ENCODE data around the gene PSKH1. TPM values are rescaled to one million over a fixed set of nuclear protein-coding genes. Genes with fewer than 3 reads are reported as not detected.
"Not testable (repeated sequence)": the region's sequence is repeated elsewhere in the genome, so short reads cannot be mapped to it uniquely, and the experiment has no call there.

Gene PSKH1
- total and polyA plus RNA-seq, 9 of the 15 experiments (the other 6 are each of a cell fraction or from before 2014, with no cell fraction given), result 0.96 to 20.9 (median 9.4) TPM

- peaks cover 13% of the 10 kb centered on the region for H4K20me1 ChIP-seq (replicated peaks; ENCODE audit: control insufficient read depth, insufficient read depth, low read length)
- peaks cover 8% of the 10 kb centered on the region for H3K9me1 ChIP-seq (ENCODE audit: control insufficient read depth, insufficient read depth, low read length)
- ATAC-seq, result no peak
- DNase-seq (ENCODE audit: extremely low read depth in 1 of 4, low spot score in 3 of 4), result no peak
- no peaks in the 10 kb centered on the region for H3K27me3 ChIP-seq (ENCODE audit: control insufficient read depth in 2 of 2, insufficient read depth in 2 of 2, low read length in 2 of 2)
- H3K9ac ChIP-seq (ENCODE audit: insufficient read depth in 1 of 2, low read depth in 2 of 2, low read length in 2 of 2), result no peak overlapping the region
- TF ChIP-seq TRIM24 (IDR thresholded peaks at IDR 0.05) (no peak), BACH1 (tag; IDR thresholded peaks at IDR 0.05) (no peak), GTF2F1 (IDR thresholded peaks at IDR 0.05; ENCODE audit: low read depth, low read length) (no peak), RBFOX2 (IDR thresholded peaks at IDR 0.05; ENCODE audit: low read depth, low read length) (no peak), ZBTB5 (IDR thresholded peaks at IDR 0.05) (no peak), ASH1L (IDR thresholded peaks at IDR 0.05; ENCODE audit: borderline replicate concordance, low read depth, partially characterized antibody) (no peak), NR1H2 (CRISPR knock-in tag; IDR thresholded peaks at IDR 0.05) (no peak), TFE3 (CRISPR knock-in tag; IDR thresholded peaks at IDR 0.05) (no peak), U2AF2 (optimal IDR thresholded peaks at IDR 0.05; ENCODE audit: low read depth, low read length) (no peak), ETS2 (tag; IDR thresholded peaks at IDR 0.05; ENCODE audit: borderline replicate concordance, poor library complexity, severe bottlenecking) (no peak), ERF (CRISPR knock-in tag; IDR thresholded peaks at IDR 0.05) (no peak), ZNF274 (IDR thresholded peaks at IDR 0.05; ENCODE audit: borderline replicate concordance, low read depth, low read length) (no peak), NBN (IDR thresholded peaks at IDR 0.05; ENCODE audit: low read depth) (no peak), ARHGAP35 (IDR thresholded peaks at IDR 0.05; ENCODE audit: partially characterized antibody) (no peak)
- FAIRE-seq, result no peak
- H3K79me2 ChIP-seq (ENCODE audit: control insufficient read depth, insufficient read depth, low read length), result peaks cover 26% of the 10 kb centered on the region
- no peak overlapping the region for H3K27ac ChIP-seq (ENCODE audit: extremely low read depth, low read depth, low read length)
- no peaks in the 10 kb centered on the region for H3K9me3 ChIP-seq (replicated peaks; ENCODE audit: control insufficient read depth, insufficient read depth, low read depth, low read length)
- H3K4me1 ChIP-seq (replicated peaks in 1 of 2; ENCODE audit: control insufficient read depth in 2 of 2, insufficient read depth in 2 of 2, low read length in 2 of 2), result peaks cover 20 to 42% of the 10 kb centered on the region in 2 experiments; a peak in 4 of 5 replicates
- H3K4me2 ChIP-seq (ENCODE audit: insufficient read depth, low read length), result no peak overlapping the region
- BruUV-seq (replicated peaks), result no TSS peak
- 84% methylated on average over 9 of the region's 9 CpGs for WGBS (ENCODE audit: insufficient coverage, low coverage, missing lambda C conversion rate)
- H3K4me3 ChIP-seq, result no peak overlapping the region
- intact Hi-C loops (cut with micrococcal nuclease) (no loop called here), in situ Hi-C loops (cut with MboI) (no loop called here)
- peaks cover 11% of the 10 kb centered on the region; the same call in 2 of the 3 replicates for H3K36me3 ChIP-seq (ENCODE audit: control insufficient read depth, insufficient read depth, low read length)
- ChIA-PET CTCF (ENCODE audit: low intra/inter-chr PET ratio) (no interaction called here), POLR2A (interaction anchor here (1.0 kb wide), 1 partner anchor 35 kb away, joined by 6 read pairs; the partner anchor contains the start of gene PSMB10)
- H2AFZ ChIP-seq (ENCODE audit: low read depth, low read length), result no peak overlapping the region
Measured at GRCh38 chr16:67971111-67971510, 78.1 kb downstream of the PSKH1 start.

GRCh38 chr16:67972285-67972684 lies 79.2 kb downstream of the PSKH1 start:
- in situ Hi-C loops (cut with MboI); H3K27ac ChIP-seq (ENCODE audit: extremely low read depth, low read depth, low read length); H3K9me1 ChIP-seq (ENCODE audit: control insufficient read depth, insufficient read depth, low read length); H3K4me3 ChIP-seq; H3K27me3 ChIP-seq (ENCODE audit: control insufficient read depth in 2 of 2, insufficient read depth in 2 of 2, low read length in 2 of 2); BruUV-seq (replicated peaks); ATAC-seq; H3K36me3 ChIP-seq (ENCODE audit: control insufficient read depth, insufficient read depth, low read length); H3K9ac ChIP-seq (ENCODE audit: insufficient read depth in 1 of 2, low read depth in 2 of 2, low read length in 2 of 2); H3K4me2 ChIP-seq (ENCODE audit: insufficient read depth, low read length); H4K20me1 ChIP-seq (replicated peaks; ENCODE audit: control insufficient read depth, insufficient read depth, low read length); FAIRE-seq; H2AFZ ChIP-seq (ENCODE audit: low read depth, low read length); intact Hi-C loops (cut with micrococcal nuclease); H3K9me3 ChIP-seq (replicated peaks; ENCODE audit: control insufficient read depth, insufficient read depth, low read depth, low read length); DNase-seq (ENCODE audit: extremely low read depth in 1 of 4, low spot score in 3 of 4): not testable (repeated sequence)
- POLR2A ChIA-PET, result interaction anchor here (1.7 kb wide), 1 partner anchor 12 kb away, joined by 5 read pairs; no protein-coding TSS in a partner anchor
- H3K79me2 ChIP-seq (ENCODE audit: control insufficient read depth, insufficient read depth, low read length), result peaks cover 14% of the 10 kb centered on the region
- CTCF ChIA-PET (ENCODE audit: low intra/inter-chr PET ratio), result interaction anchor here (0.6 kb wide), 1 partner anchor 233 kb away, joined by 3 read pairs; no protein-coding TSS in a partner anchor
- 67% methylated on average over 4 of the region's 7 CpGs for WGBS (ENCODE audit: insufficient coverage, low coverage, missing lambda C conversion rate)
- H3K4me1 ChIP-seq (replicated peaks in 1 of 2; ENCODE audit: control insufficient read depth in 2 of 2, insufficient read depth in 2 of 2, low read length in 2 of 2), result peaks cover 8 to 34% of the 10 kb centered on the region in 2 experiments; a peak in 4 of 5 replicates
